Fibroblast of lung (primary cell): Measurements from ENCODE around the gene MARVELD2. TPM values are rescaled to one million over a fixed set of nuclear protein-coding genes. Genes with fewer than 3 reads are reported as not detected.

Source experiments
- DNase-seq, 2 donors: peaks; one replicate each; pipeline versions ENCODE4 v3.0.0 to v3.0.0-alpha.2; 2010; ENCODE audit warnings: low read depth in 2 of 2
- H2AFZ ChIP-seq: 2 replicates; pipeline ENCODE4 v1.5.1; 2012; ENCODE audit warnings: low read length, control low read depth, inconsistent platforms
- H3K27ac ChIP-seq: 2 replicates; pipeline ENCODE4 v1.5.1; 2011; ENCODE audit warnings: low read length, control low read depth; ENCODE audit not compliant: insufficient read depth
- H3K27me3 ChIP-seq: 2 replicates; pipeline ENCODE4 v1.5.1; 2011; ENCODE audit warnings: mild to moderate bottlenecking, low read length; ENCODE audit not compliant: control insufficient read depth, insufficient read depth
- H3K36me3 ChIP-seq: 2 replicates; pipeline ENCODE4 v1.5.1; 2011; ENCODE audit warnings: low read length; ENCODE audit not compliant: control insufficient read depth, insufficient read depth
- H3K4me1 ChIP-seq: 2 replicates; pipeline ENCODE4 v1.5.1; 2011; ENCODE audit warnings: low read length; ENCODE audit not compliant: control insufficient read depth, insufficient read depth; ENCODE audit errors: extremely low read depth
- H3K4me2 ChIP-seq: 2 replicates; pipeline ENCODE4 v1.5.1; 2011; ENCODE audit warnings: low read length, control low read depth; ENCODE audit not compliant: insufficient read depth; ENCODE audit errors: extremely low read depth
- H3K4me3 ChIP-seq, 4 experiments: fragments of 200-600 bp in 1 of 4; sonication (generic) in 1 of 4; replicated peaks in 1 of 4; 2 replicates each; pipeline ENCODE4 v1.5.1; 2011 to 2016; ENCODE audit warnings: low read length in 4 of 4, low read depth in 3 of 4, mild to moderate bottlenecking in 3 of 4, control low read depth in 2 of 4, inconsistent platforms in 1 of 4, mixed read lengths in 1 of 4; ENCODE audit not compliant: insufficient read depth in 1 of 4; ENCODE audit errors: control extremely low read depth in 1 of 4
- H3K79me2 ChIP-seq: 2 replicates; pipeline ENCODE4 v1.5.1; 2012; ENCODE audit warnings: mild to moderate bottlenecking, low read length, inconsistent platforms; ENCODE audit not compliant: control insufficient read depth, insufficient read depth
- H3K9ac ChIP-seq: 2 replicates; pipeline ENCODE4 v1.5.1; 2011; ENCODE audit warnings: mild to moderate bottlenecking, low read length, control low read depth; ENCODE audit not compliant: insufficient read depth
- H3K9me3 ChIP-seq: 2 replicates; pipeline ENCODE4 v1.5.1; 2012; ENCODE audit warnings: low read depth, low read length; ENCODE audit not compliant: control insufficient read depth, insufficient read depth
- H4K20me1 ChIP-seq: 2 replicates; pipeline ENCODE4 v1.5.1; 2011; ENCODE audit warnings: low read length; ENCODE audit not compliant: control insufficient read depth, insufficient read depth; ENCODE audit errors: extremely low read depth
- CTCF ChIP-seq, 2 donors: IDR thresholded peaks in 1 of 2; conservative IDR thresholded peaks in 1 of 2; 1 replicate in 1 of 2; 2 replicates in 1 of 2; pipeline ENCODE4 v1.5.1; 2011 to 2012; ENCODE audit warnings: low read length in 2 of 2, control low read depth in 1 of 2, inconsistent platforms in 1 of 2, low read depth in 1 of 2, mild to moderate bottlenecking in 1 of 2
- EZH2 ChIP-seq: IDR thresholded peaks from 2 replicates; pipeline ENCODE4 v1.5.1; 2012; ENCODE audit warnings: low read length, control low read depth, mild to moderate bottlenecking; ENCODE audit errors: missing control alignments
- polyA plus RNA-seq, 2 donors: library from polyadenylated mRNA; depleted of rRNA in 1 of 2; stranded (reverse) in 1 of 2; unstranded in 1 of 2; fragments of >200 nt; gene quantifications; 2 replicates each; pipeline ENCODE4 v1.2.1, GENCODE V29; 2011 to 2012; ENCODE audit warnings: missing spikeins in 1 of 2
- total RNA-seq: library from RNA; depleted of rRNA; stranded (reverse); fragments of >200 nt; gene quantifications from 2 replicates; pipeline ENCODE4 v1.2.1, GENCODE V29; 2014

Gene MARVELD2
- total and polyA plus RNA-seq, 2 donors (not counting 1 experiment from before 2014, with no cell fraction given): 2.5 to 5.1 TPM

- TF ChIP-seq EZH2 (no peak), CTCF (conservative IDR thresholded peaks at IDR 0.05 in 1 of 2, IDR thresholded peaks at IDR 0.05 in 1 of 2; ENCODE audit: low read depth in 1 of 2, low read length in 2 of 2) (no peak)
- no peak overlapping the region for H3K27ac ChIP-seq
- peaks cover 25% of the 10 kb centered on the region for H3K79me2 ChIP-seq
- no peaks in the 10 kb centered on the region for H3K9me3 ChIP-seq
- no peak overlapping the region for H3K9ac ChIP-seq
- H3K4me3 ChIP-seq: no peak overlapping the region
- peaks cover 3% of the 10 kb centered on the region for H3K4me1 ChIP-seq
- no peaks in the 10 kb centered on the region for H4K20me1 ChIP-seq
- H3K36me3 ChIP-seq: peaks cover 4% of the 10 kb centered on the region
- H3K27me3 ChIP-seq: no peaks in the 10 kb centered on the region
- DNase-seq: no peak
- H2AFZ ChIP-seq: no peak overlapping the region
- no peak overlapping the region for H3K4me2 ChIP-seq
Measured at GRCh38 chr5:69372394-69372793, 42.5 kb upstream of the MARVELD2 start.

DNA sequence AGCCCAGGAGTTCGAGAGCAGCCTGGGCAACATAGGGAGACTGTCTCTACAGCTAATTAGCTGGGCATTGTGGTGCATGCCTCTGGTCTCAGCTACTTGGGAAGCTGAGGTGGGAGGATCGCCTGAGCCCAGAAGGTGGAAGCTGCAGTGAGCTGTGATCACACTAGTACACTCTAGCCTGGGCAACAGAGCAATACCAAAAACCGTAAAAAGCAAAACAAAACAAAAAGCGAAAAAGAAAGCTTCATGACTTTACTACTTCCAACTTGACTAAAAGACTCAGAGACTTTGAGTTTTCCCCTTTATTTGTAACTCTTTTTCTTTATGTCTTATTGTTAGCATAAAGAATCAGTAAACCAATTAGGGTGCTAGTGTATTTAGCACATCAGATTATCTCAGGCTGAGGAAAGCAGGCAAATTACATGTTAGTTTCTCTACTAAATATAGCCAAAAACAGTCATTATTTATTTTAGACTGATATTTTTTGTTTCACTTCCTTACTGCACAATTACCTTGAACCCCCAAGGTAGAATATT, 39.9 kb upstream of the MARVELD2 start:
- H3K79me2 ChIP-seq: peaks cover 7% of the 10 kb centered on the region
- H3K4me2 ChIP-seq: no peak overlapping the region
- peaks cover 6% of the 10 kb centered on the region for H3K36me3 ChIP-seq

DNA sequence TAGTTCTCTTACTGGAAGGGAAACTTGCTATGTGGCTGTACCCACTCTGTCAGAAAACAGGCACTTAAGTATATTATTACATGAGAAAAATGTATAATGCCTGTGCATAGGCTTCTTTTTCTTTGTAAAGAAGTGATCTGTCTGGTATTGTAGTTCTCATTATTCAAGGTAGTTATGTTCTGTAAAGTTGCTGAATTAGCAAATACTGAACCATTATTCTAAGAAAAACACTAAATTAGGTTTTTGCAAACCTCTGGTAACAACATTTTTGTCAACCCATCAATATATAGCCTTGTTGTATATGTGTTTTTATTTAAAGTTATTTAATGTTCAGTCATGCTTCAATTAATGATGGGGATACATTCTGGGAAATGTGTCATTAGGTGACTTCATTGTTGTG, 36.5 kb upstream of the MARVELD2 start:
- no peak for DNase-seq
- no peaks in the 10 kb centered on the region for H3K4me1 ChIP-seq
- H4K20me1 ChIP-seq: no peaks in the 10 kb centered on the region
- no peaks in the 10 kb centered on the region for H3K27me3 ChIP-seq
- H3K4me3 ChIP-seq: no peak overlapping the region
- no peaks in the 10 kb centered on the region for H3K79me2 ChIP-seq
- TF ChIP-seq CTCF (conservative IDR thresholded peaks at IDR 0.05 in 1 of 2, IDR thresholded peaks at IDR 0.05 in 1 of 2; ENCODE audit: low read depth in 1 of 2, low read length in 2 of 2) (no peak), EZH2 (no peak)
- no peak overlapping the region for H2AFZ ChIP-seq
- no peak overlapping the region for H3K4me2 ChIP-seq
- H3K9ac ChIP-seq: no peak overlapping the region
- H3K9me3 ChIP-seq: no peaks in the 10 kb centered on the region
- H3K27ac ChIP-seq: no peak overlapping the region
- H3K36me3 ChIP-seq: peaks cover 6% of the 10 kb centered on the region

More for the DNA sequence above, 39.9 kb upstream of the MARVELD2 start:
- no peak for DNase-seq
- Histone ChIP-seq H3K27me3 (no peaks in the 10 kb centered on the region), H4K20me1 (no peaks in the 10 kb centered on the region), H3K9ac (no peak overlapping the region), H3K27ac (no peak overlapping the region), H2AFZ (no peak overlapping the region), H3K4me1 (no peaks in the 10 kb centered on the region), H3K4me3 (no peak overlapping the region), H3K9me3 (no peaks in the 10 kb centered on the region)
- TF ChIP-seq CTCF (conservative IDR thresholded peaks at IDR 0.05 in 1 of 2, IDR thresholded peaks at IDR 0.05 in 1 of 2; ENCODE audit: low read depth in 1 of 2, low read length in 2 of 2) (no peak), EZH2 (no peak)
